IPS DF 4.7 (cell line): ENCODE data around the gene TSPAN2.
"Not testable (repeated sequence)": the region's sequence is repeated elsewhere in the genome, so short reads cannot be mapped to it uniquely, and the experiment has no call there.

ENCODE experiments used
- DNase-seq: peaks from one replicate; pipeline ENCODE4 v3.0.0-alpha.2; 2013; ENCODE audit warnings: low spot score; ENCODE audit errors: extremely low read depth

Gene TSPAN2

GRCh38 chr1:115040501-115040900, 48.8 kb downstream of the TSPAN2 start:
- DNase-seq: no peak

- no peak for DNase-seq
These were observed 52.3 kb downstream of the TSPAN2 start for GRCh38 chr1:115036814-115037507.

- DNase-seq: no peak
These were observed 53.7 kb downstream of the TSPAN2 start for GRCh38 chr1:115035652-115036051.

GRCh38 chr1:115031595-115031994, 57.7 kb downstream of the TSPAN2 start:
- DNase-seq: no peak

GRCh38 chr1:115029526-115029925, 59.8 kb downstream of the TSPAN2 start, which contains the start of gene TSHB:
Gene TSHB, plus strand, starts transcription at chr1:115029826. Its CDS starts 3,537 bp downstream, at chr1:115033363.
- no peak for DNase-seq

GRCh38 chr1:115023593-115023992, 65.7 kb downstream of the TSPAN2 start:
- DNase-seq: no peak

- no peak for DNase-seq
These were observed 68.2 kb downstream of the TSPAN2 start for GRCh38 chr1:115021145-115021544.

- DNase-seq: not testable (repeated sequence)
These were observed 69.8 kb downstream of the TSPAN2 start for GRCh38 chr1:115019549-115019948.

GRCh38 chr1:115013792-115014191, 75.5 kb downstream of the TSPAN2 start:
- no peak for DNase-seq

GRCh38 chr1:115012434-115012833, 76.9 kb downstream of the TSPAN2 start:
- DNase-seq: no peak

GRCh38 chr1:115012006-115012405, 77.3 kb downstream of the TSPAN2 start:
- DNase-seq: no peak

- no peak for DNase-seq
These were observed 83.1 kb downstream of the TSPAN2 start for GRCh38 chr1:115006191-115006590.
